Measurements from ENCODE around the gene ANKAR.
"Not testable (repeated sequence)": the region's sequence is repeated elsewhere in the genome, so short reads cannot be mapped to it uniquely, and the experiment has no call there.

ANKAR gene

DNA sequence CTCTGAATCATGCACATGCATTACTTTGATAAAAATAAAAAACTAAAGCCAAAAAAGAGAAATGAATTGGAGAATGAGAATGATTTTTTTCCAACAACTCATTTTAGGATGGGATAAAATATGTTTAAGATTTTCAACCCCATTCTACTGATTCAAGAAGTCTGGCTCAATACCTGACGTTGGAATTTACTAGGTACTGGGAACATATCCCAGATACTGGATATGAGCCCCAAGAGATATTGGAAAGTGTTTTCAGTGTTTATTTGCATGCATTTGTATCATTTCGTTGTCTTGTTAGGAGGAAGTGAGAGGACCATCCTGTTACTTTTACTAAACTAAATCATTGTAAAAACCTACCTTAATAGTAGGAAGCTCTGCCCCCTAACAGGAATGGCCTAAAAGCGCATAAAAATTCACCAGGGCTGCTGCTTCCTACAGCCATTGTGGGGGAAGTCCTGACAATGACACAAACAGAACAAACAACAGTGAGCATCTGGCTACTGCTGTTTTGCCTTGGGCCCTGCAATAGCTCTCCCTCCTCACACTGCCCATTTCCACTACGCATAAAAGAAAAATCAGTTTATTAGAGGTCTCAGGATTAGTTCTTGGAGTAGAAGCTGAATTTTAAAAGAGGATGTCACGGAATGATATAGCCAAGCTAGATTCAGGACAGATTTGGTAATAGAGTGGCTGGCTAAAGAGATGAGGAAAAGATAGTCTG is 35.2 kb downstream of the ANKAR start:
- DNase-seq = no peak

DNA sequence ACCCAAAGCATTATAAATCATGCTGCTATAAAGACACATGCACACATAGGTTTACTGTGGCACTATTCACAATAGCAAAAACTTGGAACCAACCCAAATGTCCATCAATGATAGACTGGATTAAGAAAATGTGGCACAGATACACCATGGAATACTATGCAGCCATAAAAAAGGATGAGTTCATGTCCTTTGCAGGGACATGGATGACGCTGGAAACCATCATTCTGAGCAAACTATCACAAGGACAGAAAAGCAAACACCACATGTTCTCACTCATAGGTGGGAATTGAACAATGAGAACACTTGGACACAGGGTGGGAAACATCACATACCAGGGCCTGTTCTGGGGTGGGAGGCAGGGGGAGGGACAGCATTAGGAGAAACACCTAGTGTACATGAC is 43.1 kb downstream of the ANKAR start:
- not testable (repeated sequence) for DNase-seq

DNA sequence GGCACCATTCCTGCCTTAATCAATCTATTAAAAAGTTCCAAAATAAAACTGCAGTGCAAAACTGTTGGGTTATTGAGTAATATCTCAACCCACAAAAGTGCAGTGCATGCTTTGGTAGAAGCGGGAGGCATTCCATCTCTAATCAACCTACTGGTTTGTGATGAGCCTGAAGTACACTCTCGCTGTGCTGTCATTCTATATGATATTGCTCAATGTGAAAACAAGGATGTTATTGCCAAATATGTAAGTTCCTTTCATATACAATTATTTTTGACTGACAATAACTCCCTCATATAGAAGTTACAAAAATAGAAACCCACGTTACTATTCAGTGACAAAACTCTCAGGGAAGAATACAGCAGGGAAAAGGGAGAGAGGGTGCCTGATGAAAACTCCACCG is 45.1 kb downstream of the ANKAR start:
- DNase-seq = no peak

DNA sequence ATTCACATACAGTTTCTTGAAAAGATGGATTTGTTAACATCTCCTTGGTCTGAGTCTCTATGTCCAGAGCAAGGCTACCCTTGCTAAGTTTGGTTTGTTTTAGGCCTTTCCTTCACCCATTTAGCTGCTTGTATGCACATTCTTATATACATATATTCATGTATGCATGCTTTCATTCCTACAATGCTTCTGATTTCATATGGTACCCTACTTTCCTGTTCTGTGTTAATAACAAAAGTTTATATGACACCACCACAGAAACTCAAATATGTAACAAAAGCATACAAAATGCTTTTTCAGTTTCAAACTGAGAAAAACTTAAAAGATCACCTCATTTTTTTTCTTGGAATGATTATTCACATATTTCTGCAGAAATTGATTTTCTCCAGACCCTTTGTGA is 48.7 kb downstream of the ANKAR start:
- DNase-seq = no peak
